Measurements from ENCODE around the gene TAX1BP3.
"Not testable (repeated sequence)": the region's sequence is repeated elsewhere in the genome, so short reads cannot be mapped to it uniquely, and the experiment has no call there.

TAX1BP3 gene

GRCh38 chr17:3710951-3711383 lies 42.6 kb upstream of the TAX1BP3 start:
- Histone ChIP-seq H3K4me3 (ENCODE audit: low read length, poor library complexity, severe bottlenecking) (peak overlapping the region; percentile 40), H3K9me3 (ENCODE audit: insufficient read depth, low read depth, low read length) (no peaks in the 10 kb centered on the region), H3K4me1 (ENCODE audit: insufficient read depth, low read length, poor library complexity, severe bottlenecking) (peaks cover 44% of the 10 kb centered on the region), H3K9me2 (replicated peaks; ENCODE audit: low read depth, low read length) (no peaks in the 10 kb centered on the region), H3F3A (ENCODE audit: low read depth) (peaks cover 18% of the 10 kb centered on the region; the same call in 1 of the 2 replicates), H2AFZ (ENCODE audit: low read length) (peak overlapping the region; percentile 47; the same call in 1 of the 2 replicates), H3K9ac (ENCODE audit: low read depth, low read length, poor library complexity, severe bottlenecking) (peak overlapping the region; percentile 74), H3K79me2 (ENCODE audit: insufficient read depth, low read length) (0 out of 2 replicates have a peak, but pooled peaks cover 4% of the 10 kb centered on the region), H3K36me3 (ENCODE audit: insufficient read depth, low read length) (peaks cover 12% of the 10 kb centered on the region; the same call in 1 of the 2 replicates), H3K27me3 (ENCODE audit: insufficient read depth, low read length, poor library complexity, severe bottlenecking) (no peaks in the 10 kb centered on the region), H4K20me1 (ENCODE audit: insufficient read depth, low read length, poor library complexity, severe bottlenecking) (no peaks in the 10 kb centered on the region), H3K4me2 (ENCODE audit: low read depth, low read length, poor library complexity, severe bottlenecking) (peak overlapping the region; percentile 56)
- no peak for TF ChIP-seq EZH2phosphoT487 (IDR thresholded peaks at IDR 0.05; ENCODE audit: borderline replicate concordance)
- TF ChIP-seq, protein P1, sequence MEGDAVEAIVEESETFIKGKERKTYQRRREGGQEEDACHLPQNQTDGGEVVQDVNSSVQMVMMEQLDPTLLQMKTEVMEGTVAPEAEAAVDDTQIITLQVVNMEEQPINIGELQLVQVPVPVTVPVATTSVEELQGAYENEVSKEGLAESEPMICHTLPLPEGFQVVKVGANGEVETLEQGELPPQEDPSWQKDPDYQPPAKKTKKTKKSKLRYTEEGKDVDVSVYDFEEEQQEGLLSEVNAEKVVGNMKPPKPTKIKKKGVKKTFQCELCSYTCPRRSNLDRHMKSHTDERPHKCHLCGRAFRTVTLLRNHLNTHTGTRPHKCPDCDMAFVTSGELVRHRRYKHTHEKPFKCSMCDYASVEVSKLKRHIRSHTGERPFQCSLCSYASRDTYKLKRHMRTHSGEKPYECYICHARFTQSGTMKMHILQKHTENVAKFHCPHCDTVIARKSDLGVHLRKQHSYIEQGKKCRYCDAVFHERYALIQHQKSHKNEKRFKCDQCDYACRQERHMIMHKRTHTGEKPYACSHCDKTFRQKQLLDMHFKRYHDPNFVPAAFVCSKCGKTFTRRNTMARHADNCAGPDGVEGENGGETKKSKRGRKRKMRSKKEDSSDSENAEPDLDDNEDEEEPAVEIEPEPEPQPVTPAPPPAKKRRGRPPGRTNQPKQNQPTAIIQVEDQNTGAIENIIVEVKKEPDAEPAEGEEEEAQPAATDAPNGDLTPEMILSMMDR (conservative IDR thresholded peaks at IDR 0.05; ENCODE audit: low read length): no peak

- Histone ChIP-seq H3K79me2 (ENCODE audit: insufficient read depth, low read length) (0 out of 2 replicates have a peak, but pooled peaks cover 4% of the 10 kb centered on the region), H3K4me2 (ENCODE audit: low read depth, low read length, poor library complexity, severe bottlenecking) (no peak overlapping the region), H3F3A (ENCODE audit: low read depth) (peaks cover 18% of the 10 kb centered on the region; the same call in 1 of the 2 replicates), H2AFZ (ENCODE audit: low read length) (no peak overlapping the region), H3K4me1 (ENCODE audit: insufficient read depth, low read length, poor library complexity, severe bottlenecking) (peaks cover 29% of the 10 kb centered on the region), H3K4me3 (ENCODE audit: low read length, poor library complexity, severe bottlenecking) (no peak overlapping the region), H3K27me3 (ENCODE audit: insufficient read depth, low read length, poor library complexity, severe bottlenecking) (no peaks in the 10 kb centered on the region), H3K9ac (ENCODE audit: low read depth, low read length, poor library complexity, severe bottlenecking) (no peak overlapping the region), H4K20me1 (ENCODE audit: insufficient read depth, low read length, poor library complexity, severe bottlenecking) (no peaks in the 10 kb centered on the region), H3K9me3 (ENCODE audit: insufficient read depth, low read depth, low read length) (no peaks in the 10 kb centered on the region), H3K9me2 (replicated peaks; ENCODE audit: low read depth, low read length) (no peaks in the 10 kb centered on the region), H3K36me3 (ENCODE audit: insufficient read depth, low read length) (0 out of 2 replicates have a peak, but pooled peaks cover 2% of the 10 kb centered on the region)
- TF ChIP-seq, protein P1 (conservative IDR thresholded peaks at IDR 0.05; ENCODE audit: low read length): no peak
Measured at GRCh38 chr17:3708366-3708765, 40.0 kb upstream of the TAX1BP3 start.

- H2AFZ ChIP-seq (ENCODE audit: low read length); H3K4me1 ChIP-seq (ENCODE audit: insufficient read depth, low read length, poor library complexity, severe bottlenecking); H3K9me2 ChIP-seq (replicated peaks; ENCODE audit: low read depth, low read length); H4K20me1 ChIP-seq (ENCODE audit: insufficient read depth, low read length, poor library complexity, severe bottlenecking); H3K9ac ChIP-seq (ENCODE audit: low read depth, low read length, poor library complexity, severe bottlenecking); H3K36me3 ChIP-seq (ENCODE audit: insufficient read depth, low read length); H3K4me2 ChIP-seq (ENCODE audit: low read depth, low read length, poor library complexity, severe bottlenecking); H3K4me3 ChIP-seq (ENCODE audit: low read length, poor library complexity, severe bottlenecking); H3K9me3 ChIP-seq (ENCODE audit: insufficient read depth, low read depth, low read length); H3K27me3 ChIP-seq (ENCODE audit: insufficient read depth, low read length, poor library complexity, severe bottlenecking); H3F3A ChIP-seq (ENCODE audit: low read depth); H3K79me2 ChIP-seq (ENCODE audit: insufficient read depth, low read length): not testable (repeated sequence)
Measured at GRCh38 chr17:3705718-3705984, 37.3 kb upstream of the TAX1BP3 start.

DNA sequence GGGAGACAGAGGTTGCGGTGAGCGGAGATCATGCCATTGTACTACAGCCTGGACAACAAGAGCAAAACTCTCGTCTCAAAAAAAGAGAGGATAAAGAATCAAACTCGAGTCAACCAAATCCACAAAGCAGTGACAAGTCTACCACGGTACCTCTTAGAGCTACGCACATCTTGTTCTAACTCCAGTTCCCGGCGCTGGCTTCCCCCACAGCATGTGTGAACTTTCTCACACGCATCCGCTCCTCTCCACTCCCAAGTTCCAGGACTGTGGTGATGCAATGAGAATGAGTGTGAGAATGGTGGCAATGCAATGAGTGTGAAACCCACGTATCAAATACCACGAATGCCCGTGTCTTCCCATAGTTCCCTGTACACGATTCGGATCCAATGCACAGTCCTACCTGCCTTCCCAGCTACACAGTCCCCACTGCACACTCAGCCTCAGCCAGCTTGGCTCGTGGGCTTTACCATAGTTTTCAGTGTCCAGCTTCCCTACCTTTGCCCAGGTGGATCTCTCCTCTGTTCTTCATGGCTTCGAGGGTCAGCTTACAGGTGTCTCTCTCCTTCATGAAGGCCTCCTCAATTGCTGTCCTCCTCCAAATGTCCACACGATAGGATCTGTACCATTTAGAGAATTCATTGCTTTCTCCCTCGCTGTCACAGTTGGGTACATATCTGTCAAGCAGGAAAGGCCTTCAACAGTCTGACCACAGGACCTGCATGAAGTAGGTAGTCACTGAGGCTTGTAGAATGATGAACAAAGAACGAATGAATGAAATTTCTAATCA lies 36.7 kb upstream of the TAX1BP3 start:
- Histone ChIP-seq H3K9me2 (replicated peaks; ENCODE audit: low read depth, low read length) (no peaks in the 10 kb centered on the region), H3K9me3 (ENCODE audit: insufficient read depth, low read depth, low read length) (no peaks in the 10 kb centered on the region), H3K79me2 (ENCODE audit: insufficient read depth, low read length) (no peaks in the 10 kb centered on the region), H3K9ac (ENCODE audit: low read depth, low read length, poor library complexity, severe bottlenecking) (no peak overlapping the region), H3K36me3 (ENCODE audit: insufficient read depth, low read length) (no peaks in the 10 kb centered on the region), H2AFZ (ENCODE audit: low read length) (no peak overlapping the region), H3K4me2 (ENCODE audit: low read depth, low read length, poor library complexity, severe bottlenecking) (no peak overlapping the region), H4K20me1 (ENCODE audit: insufficient read depth, low read length, poor library complexity, severe bottlenecking) (no peaks in the 10 kb centered on the region), H3F3A (ENCODE audit: low read depth) (no peaks in the 10 kb centered on the region), H3K27me3 (ENCODE audit: insufficient read depth, low read length, poor library complexity, severe bottlenecking) (no peaks in the 10 kb centered on the region), H3K4me3 (ENCODE audit: low read length, poor library complexity, severe bottlenecking) (no peak overlapping the region), H3K4me1 (ENCODE audit: insufficient read depth, low read length, poor library complexity, severe bottlenecking) (no peaks in the 10 kb centered on the region)
- TF ChIP-seq, protein P1 (conservative IDR thresholded peaks at IDR 0.05; ENCODE audit: low read length): no peak
- TF ChIP-seq EZH2phosphoT487 (IDR thresholded peaks at IDR 0.05; ENCODE audit: borderline replicate concordance): no peak

GRCh38 chr17:3702041-3702539 lies 33.7 kb upstream of the TAX1BP3 start:
- H3F3A ChIP-seq (ENCODE audit: low read depth); H3K79me2 ChIP-seq (ENCODE audit: insufficient read depth, low read length); H3K36me3 ChIP-seq (ENCODE audit: insufficient read depth, low read length); H3K4me3 ChIP-seq (ENCODE audit: low read length, poor library complexity, severe bottlenecking); H3K4me2 ChIP-seq (ENCODE audit: low read depth, low read length, poor library complexity, severe bottlenecking); H2AFZ ChIP-seq (ENCODE audit: low read length); H3K9me2 ChIP-seq (replicated peaks; ENCODE audit: low read depth, low read length); H4K20me1 ChIP-seq (ENCODE audit: insufficient read depth, low read length, poor library complexity, severe bottlenecking); H3K9me3 ChIP-seq (ENCODE audit: insufficient read depth, low read depth, low read length); H3K27me3 ChIP-seq (ENCODE audit: insufficient read depth, low read length, poor library complexity, severe bottlenecking); H3K9ac ChIP-seq (ENCODE audit: low read depth, low read length, poor library complexity, severe bottlenecking): not testable (repeated sequence)
- peaks cover 14% of the 10 kb centered on the region for H3K4me1 ChIP-seq (ENCODE audit: insufficient read depth, low read length, poor library complexity, severe bottlenecking)

All from Loucy (cell line).